ENCODE data around the gene AADAT. TPM values are rescaled to one million over a fixed set of nuclear protein-coding genes. Genes with fewer than 3 reads are reported as not detected.
"Not testable (repeated sequence)": the region's sequence is repeated elsewhere in the genome, so short reads cannot be mapped to it uniquely, and the experiment has no call there.

The AADAT gene
- total RNA-seq, 2 donors from 2014 or later: 1.5 to 1.6 TPM

GRCh38 chr4:170093973-170094535 lies 4.3 kb upstream of the AADAT start:
- intact Hi-C loops (cut with DNase I): no loop called here
- no peak for ATAC-seq
- no peak for DNase-seq

- no peak for DNase-seq
- no peak for ATAC-seq
- intact Hi-C loops (cut with DNase I): no loop called here
Measured at GRCh38 chr4:170091069-170091696, 1.4 kb upstream of the AADAT start.

GRCh38 chr4:170090352-170091052 lies 746 bp upstream of the AADAT start:
- no peak for ATAC-seq
- intact Hi-C loops (cut with DNase I): no loop called here
- no peak for DNase-seq

- ATAC-seq: peak; percentile 24 to 34
- intact Hi-C loops (cut with DNase I): no loop called here
Measured at GRCh38 chr4:170089274-170089667, 485 bp downstream of the AADAT start.

GRCh38 chr4:170088716-170089115 lies 1.0 kb downstream of the AADAT start:
- intact Hi-C loops (cut with DNase I): no loop called here
- DNase-seq (no peak), ATAC-seq (no peak)

More at GRCh38 chr4:170089274-170089667, 485 bp downstream of the AADAT start:
- no peak for DNase-seq

GRCh38 chr4:170087163-170087700 lies 2.5 kb downstream of the AADAT start:
- intact Hi-C loops (cut with DNase I): no loop called here
- ATAC-seq (no peak), DNase-seq (no peak)

- DNase-seq (no peak), ATAC-seq (no peak)
- intact Hi-C loops (cut with DNase I): no loop called here
Measured at GRCh38 chr4:170083541-170083940, 6.2 kb downstream of the AADAT start.

- intact Hi-C loops (cut with DNase I): no loop called here
Measured at GRCh38 chr4:170080496-170080895, 9.3 kb downstream of the AADAT start.

GRCh38 chr4:170079981-170080380 lies 9.8 kb downstream of the AADAT start:
- DNase-seq: no peak
- intact Hi-C loops (cut with DNase I): no loop called here
- ATAC-seq: no peak

More at GRCh38 chr4:170080496-170080895, 9.3 kb downstream of the AADAT start:
- DNase-seq (no peak), ATAC-seq (no peak)

GRCh38 chr4:170071196-170071595 lies 18.6 kb downstream of the AADAT start:
- DNase-seq (no peak), ATAC-seq (no peak)
- intact Hi-C loops (cut with DNase I): no loop called here

GRCh38 chr4:170068438-170069128 lies 21.2 kb downstream of the AADAT start:
- ATAC-seq: no peak
- no peak for DNase-seq
- intact Hi-C loops (cut with DNase I): no loop called here

- DNase-seq (no peak), ATAC-seq (no peak)
- intact Hi-C loops (cut with DNase I): no loop called here
Measured at GRCh38 chr4:170059421-170059820, 30.3 kb downstream of the AADAT start.

- ATAC-seq (no peak), DNase-seq (no peak)
- intact Hi-C loops (cut with DNase I): no loop called here
Measured at GRCh38 chr4:170058826-170059225, 30.9 kb downstream of the AADAT start.

GRCh38 chr4:170057866-170058265 lies 31.9 kb downstream of the AADAT start:
- intact Hi-C loops (cut with DNase I): no loop called here
- DNase-seq (no peak), ATAC-seq (no peak)

GRCh38 chr4:170052919-170053318 lies 36.8 kb downstream of the AADAT start:
- intact Hi-C loops (cut with DNase I): loop anchor here in 1 of 2 donors (5.0 kb wide), 1 partner anchor 236 kb away; no protein-coding TSS in a partner anchor
- ATAC-seq (no peak), DNase-seq (no peak)

- DNase-seq: no peak
- intact Hi-C loops (cut with DNase I): loop anchor here in 1 of 2 donors (5.0 kb wide), 1 partner anchor 234 kb away; no protein-coding TSS in a partner anchor
- ATAC-seq: no peak
Measured at GRCh38 chr4:170051402-170051801, 38.4 kb downstream of the AADAT start.

GRCh38 chr4:170049766-170050165 lies 40.0 kb downstream of the AADAT start:
- intact Hi-C loops (cut with DNase I): loop anchor here (2.0 to 5.0 kb wide), 2 partner anchors 232 to 239 kb away; no protein-coding TSS in a partner anchor
- no peak for ATAC-seq
- DNase-seq: no peak

- intact Hi-C loops (cut with DNase I): loop anchor here in 1 of 2 donors (2.0 kb wide), 1 partner anchor 237 kb away; no protein-coding TSS in a partner anchor
- DNase-seq (peak; percentile 57), ATAC-seq (no peak)
Measured at GRCh38 chr4:170047771-170048354, 41.9 kb downstream of the AADAT start.

GRCh38 chr4:170046156-170046555 lies 43.6 kb downstream of the AADAT start:
- DNase-seq; ATAC-seq; intact Hi-C loops (cut with DNase I): not testable (repeated sequence)

All from left cardiac atrium (tissue), 4 donors.